Brain pericyte (primary cell): ENCODE measurements around the gene RNGTT.

ENCODE experiments used
- DNase-seq: peaks from one replicate; pipeline ENCODE4 v3.0.0-alpha.2; 2012; ENCODE audit warnings: low read depth, low spot score

The RNGTT gene

GRCh38 chr6:88562353-88563276 lies 400.8 kb downstream of the RNGTT start:
- DNase-seq, result no peak

- no peak for DNase-seq
Measured at GRCh38 chr6:88561954-88562315, 401.5 kb downstream of the RNGTT start.

- DNase-seq, result no peak
Measured at GRCh38 chr6:88561034-88561953, 402.1 kb downstream of the RNGTT start.
